Measurements from ENCODE around the gene TRIM15. TPM values are rescaled to one million over a fixed set of nuclear protein-coding genes. Genes with fewer than 3 reads are reported as not detected.
"Not testable (repeated sequence)": the region's sequence is repeated elsewhere in the genome, so short reads cannot be mapped to it uniquely, and the experiment has no call there.

TRIM15 gene
- total RNA-seq, 2 experiments from 2014 or later, result not detected

DNA sequence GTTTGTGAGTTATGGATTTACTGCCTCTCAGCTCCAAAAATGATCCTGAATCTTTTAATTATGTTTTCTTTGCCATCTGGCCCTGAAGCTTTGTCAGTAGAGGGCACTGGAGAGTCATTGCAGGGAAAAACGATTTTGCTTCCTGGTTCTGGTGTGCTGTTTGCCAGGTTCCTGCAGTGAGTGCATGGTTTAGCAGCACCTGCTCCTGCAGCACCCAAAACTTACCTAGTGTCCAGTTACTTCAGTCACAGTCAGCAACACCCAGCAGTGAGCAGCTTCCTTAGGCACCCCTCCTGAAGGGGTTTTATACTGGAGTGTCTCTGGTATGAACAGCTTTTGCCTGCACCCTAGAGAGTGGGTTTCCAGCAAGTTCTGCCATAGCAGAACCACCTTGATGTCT lies 55.9 kb downstream of the TRIM15 start:
- CTCF ChIA-PET, result interaction anchor here (0.7 to 6.0 kb wide), 26 partner anchors 9 to 470 kb away, joined by 3 to 57 read pairs (median 4); partner anchors contain the start of gene TRIM39

GRCh38 chr6:30221395-30221794 lies 58.0 kb downstream of the TRIM15 start:
- not testable (repeated sequence) for H3K27ac Mint-ChIP-seq; H3K4me3 Mint-ChIP-seq; H3K27me3 Mint-ChIP-seq; ATAC-seq; DNase-seq; H3K4me1 Mint-ChIP-seq; H3K9me3 Mint-ChIP-seq (ENCODE audit: low read depth)
- peaks cover 13% of the 10 kb centered on the region for H3K36me3 Mint-ChIP-seq
- CTCF ChIA-PET, result interaction anchor here (1.0 to 6.0 kb wide), 4 partner anchors 8 to 137 kb away, joined by 4 to 57 read pairs (median 8); no protein-coding TSS in a partner anchor

More for the DNA sequence above, 55.9 kb downstream of the TRIM15 start:
- H3K4me1 Mint-ChIP-seq, result peaks cover 15% of the 10 kb centered on the region
- no peak overlapping the region for H3K27ac Mint-ChIP-seq
- DNase-seq (peak; percentile 67), ATAC-seq (peak; percentile 41)
- peaks cover 5% of the 10 kb centered on the region for H3K9me3 Mint-ChIP-seq (ENCODE audit: low read depth)
- H3K27me3 Mint-ChIP-seq, result no peaks in the 10 kb centered on the region
- peaks cover 3% of the 10 kb centered on the region for H3K36me3 Mint-ChIP-seq
- no peak overlapping the region for H3K4me3 Mint-ChIP-seq

DNA sequence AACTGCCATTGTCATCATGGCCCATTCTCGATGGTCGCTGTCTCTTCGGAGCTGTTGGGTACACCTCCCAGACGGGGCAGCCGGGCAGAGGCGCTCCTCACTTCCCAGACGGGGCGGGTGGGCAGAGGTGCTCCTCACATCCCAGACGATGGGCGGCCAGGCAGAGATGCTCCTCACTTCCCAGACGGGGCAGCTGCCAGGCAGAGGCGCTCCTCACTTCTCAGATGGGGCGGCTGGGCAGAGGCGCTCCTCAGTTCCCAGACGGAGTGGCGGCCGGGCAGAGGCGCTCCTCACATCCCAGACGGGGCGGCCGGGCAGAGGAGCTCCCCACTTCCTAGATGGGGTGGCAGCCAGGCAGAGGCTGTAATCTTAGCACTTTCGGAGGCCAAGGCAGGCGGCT lies 58.6 kb downstream of the TRIM15 start:
- H3K27ac Mint-ChIP-seq; ATAC-seq; H3K9me3 Mint-ChIP-seq (ENCODE audit: low read depth); H3K4me1 Mint-ChIP-seq; DNase-seq; H3K27me3 Mint-ChIP-seq; H3K4me3 Mint-ChIP-seq: not testable (repeated sequence)
- H3K36me3 Mint-ChIP-seq, result peaks cover 13% of the 10 kb centered on the region
- CTCF ChIA-PET, result interaction anchor here (1.8 kb wide), 1 partner anchor 16 kb away, joined by 4 read pairs; no protein-coding TSS in a partner anchor

Other genes starting within 250 kb of the TRIM15 start
- gene HLA-A, start 221.0 kb upstream of the TRIM15 start, total RNA-seq, result 1,000 to 10,000 TPM; 1,622 to 2,021 TPM
- 10 to 100 TPM; 49.6 to 53.8 TPM for gene POLR1H, start 102.3 kb upstream of the TRIM15 start, total RNA-seq
- gene PPP1R11, start 96.3 kb upstream of the TRIM15 start, total RNA-seq, result 10 to 100 TPM; 49.5 to 50.4 TPM
- not detected for gene RNF39, start 87.8 kb upstream of the TRIM15 start, total RNA-seq
- gene TRIM31, start 50.5 kb upstream of the TRIM15 start, total RNA-seq, result not detected
- gene TRIM40, start 27.4 kb upstream of the TRIM15 start, total RNA-seq, result not detected
- not detected for gene TRIM10, start 2.3 kb upstream of the TRIM15 start, total RNA-seq
- gene TRIM26, start 49.9 kb downstream of the TRIM15 start, total RNA-seq, result 100 to 1,000 TPM; 112 to 115 TPM
- gene TRIM39, start 163.4 kb downstream of the TRIM15 start, total RNA-seq, result 10 to 100 TPM; 13.6 to 16.4 TPM
- gene RPP21, start 181.6 kb downstream of the TRIM15 start, total RNA-seq, result 10 to 100 TPM; 37.7 to 44.0 TPM